ENCODE data around the gene GRIFIN.
"Not testable (repeated sequence)": the region's sequence is repeated elsewhere in the genome, so short reads cannot be mapped to it uniquely, and the experiment has no call there.

The GRIFIN gene

DNA sequence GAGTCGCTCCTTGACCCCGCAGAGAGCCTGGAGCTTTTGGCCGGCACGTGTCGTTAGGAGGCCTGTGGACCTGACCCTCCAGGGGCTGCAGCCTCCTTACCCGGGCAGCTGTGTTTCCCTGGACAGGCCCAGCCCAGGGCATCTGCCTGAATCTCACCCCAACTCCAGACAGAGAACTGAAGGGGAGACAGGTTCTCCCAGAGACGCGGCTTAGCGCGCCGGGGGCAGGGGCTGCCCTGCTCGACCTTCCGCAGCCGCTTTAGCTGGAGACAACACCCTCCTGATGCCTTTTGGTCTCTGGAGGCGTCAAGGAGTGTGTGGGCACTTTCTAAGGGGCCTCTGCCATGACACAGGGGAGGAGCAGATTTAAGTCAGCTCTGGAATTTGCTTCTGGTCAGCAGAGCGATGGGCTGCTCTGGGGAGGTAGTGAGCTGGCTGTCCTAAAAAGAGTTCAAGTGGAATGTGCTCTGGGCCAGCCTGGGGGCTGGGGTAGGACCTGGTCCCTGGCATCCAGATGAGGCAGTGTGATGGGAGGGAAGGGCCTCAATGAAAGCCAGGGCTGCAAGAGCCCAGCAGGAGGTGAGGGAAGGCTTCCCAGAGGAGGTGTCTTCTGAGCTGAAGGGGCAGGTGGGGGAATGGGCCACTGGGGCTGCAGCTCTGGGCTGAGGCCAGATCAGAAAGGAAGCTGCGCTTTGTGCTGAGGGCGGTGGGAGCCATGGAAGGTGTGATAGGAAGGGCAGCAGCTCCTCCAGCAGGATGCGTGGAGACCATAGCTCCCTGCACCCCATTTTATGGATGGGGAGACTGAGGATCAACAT is 5.8 kb downstream of the GRIFIN start:
- no CpG with 5 or more reads among the region's 19 CpGs for WGBS (ENCODE audit: insufficient coverage, insufficient read length)
- no peak overlapping the region for H3K27ac ChIP-seq (ENCODE audit: low read length)
- H3K4me1 ChIP-seq (ENCODE audit: control insufficient read depth, insufficient read depth, low read length), result peaks cover 9% of the 10 kb centered on the region
- no peaks in the 10 kb centered on the region; the same call in 1 of the 2 replicates for H3K36me3 ChIP-seq (ENCODE audit: control insufficient read depth, insufficient read depth, low read length)
- DNase-seq (ENCODE audit: low read depth, low spot score), result no peak
- H3K4me3 ChIP-seq (ENCODE audit: low read length), result no peak overlapping the region
- H3K27me3 ChIP-seq (ENCODE audit: control insufficient read depth, insufficient read depth, low read length), result no peaks in the 10 kb centered on the region
- H3K9me3 ChIP-seq (ENCODE audit: control insufficient read depth, insufficient read depth, low read length), result no peaks in the 10 kb centered on the region

DNA sequence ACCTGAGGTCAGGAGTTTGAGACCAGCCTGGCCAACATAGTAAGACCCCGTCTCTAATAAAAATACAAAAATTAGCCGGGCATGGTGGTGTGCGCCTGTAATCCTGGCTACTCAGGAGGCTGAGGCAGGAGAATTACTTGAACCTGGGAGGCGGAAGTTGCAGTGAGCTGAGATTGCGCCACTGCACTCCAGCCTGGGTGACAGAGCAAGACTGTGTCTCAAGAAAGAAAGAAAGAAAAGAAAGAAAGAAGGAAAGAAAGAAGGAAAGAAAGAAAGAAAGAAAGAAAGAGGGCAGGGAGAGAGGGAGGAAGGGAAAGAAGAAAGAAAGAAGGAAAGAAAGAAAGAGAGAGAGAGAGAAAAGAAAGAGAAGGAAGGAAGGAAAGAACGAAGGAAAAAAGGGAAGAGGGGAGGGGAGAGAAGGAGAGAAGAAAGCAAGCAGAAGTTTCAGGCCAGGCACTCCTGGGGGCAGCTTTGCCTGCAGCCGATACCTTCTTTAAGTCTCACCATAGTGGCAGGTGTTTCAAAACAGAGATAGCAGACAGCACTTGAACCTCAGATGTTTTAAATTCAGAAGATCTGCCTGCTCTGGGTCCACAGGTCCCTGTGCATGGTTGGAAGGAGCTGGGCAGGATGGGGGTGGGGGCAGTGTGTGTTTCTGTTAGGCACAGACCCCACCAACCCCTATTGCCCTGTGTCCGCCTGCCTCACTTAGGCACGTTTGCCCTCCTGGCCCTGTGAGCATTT is 6.6 kb downstream of the GRIFIN start:
- H3K36me3 ChIP-seq (ENCODE audit: control insufficient read depth, insufficient read depth, low read length); H3K4me1 ChIP-seq (ENCODE audit: control insufficient read depth, insufficient read depth, low read length); H3K27me3 ChIP-seq (ENCODE audit: control insufficient read depth, insufficient read depth, low read length); H3K4me3 ChIP-seq (ENCODE audit: low read length); H3K9me3 ChIP-seq (ENCODE audit: control insufficient read depth, insufficient read depth, low read length); DNase-seq (ENCODE audit: low read depth, low spot score); H3K27ac ChIP-seq (ENCODE audit: low read length): not testable (repeated sequence)
- WGBS (ENCODE audit: insufficient coverage, insufficient read length), result no CpG with 5 or more reads among the region's 9 CpGs

DNA sequence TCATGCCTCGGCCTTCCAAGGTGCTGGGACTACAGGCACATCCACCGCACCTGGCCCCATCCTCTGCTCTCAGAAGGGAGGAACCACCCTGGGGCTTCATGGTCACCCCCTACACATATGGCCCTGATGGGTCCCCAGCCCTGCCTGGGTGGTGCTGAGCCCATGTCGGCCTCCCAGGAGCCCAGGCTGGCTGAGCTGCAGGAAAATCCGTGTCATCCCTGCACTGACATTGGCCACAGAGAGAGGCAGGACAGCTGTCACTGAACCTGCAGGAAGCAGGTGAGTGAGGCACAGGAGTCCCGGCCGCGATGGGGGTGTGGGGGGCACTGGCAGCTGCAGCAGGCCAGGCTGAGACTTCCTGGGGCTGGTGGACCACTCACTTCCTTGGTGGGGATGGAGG is 8.0 kb downstream of the GRIFIN start:
- no peaks in the 10 kb centered on the region for H3K36me3 ChIP-seq (ENCODE audit: control insufficient read depth, insufficient read depth, low read length)
- no CpG with 5 or more reads among the region's 7 CpGs for WGBS (ENCODE audit: insufficient coverage, insufficient read length)
- no peaks in the 10 kb centered on the region for H3K27me3 ChIP-seq (ENCODE audit: control insufficient read depth, insufficient read depth, low read length)
- no peak overlapping the region for H3K4me3 ChIP-seq (ENCODE audit: low read length)
- H3K9me3 ChIP-seq (ENCODE audit: control insufficient read depth, insufficient read depth, low read length), result no peaks in the 10 kb centered on the region
- no peak overlapping the region for H3K27ac ChIP-seq (ENCODE audit: low read length)
- no peak for DNase-seq (ENCODE audit: low read depth, low spot score)
- peaks cover 1% of the 10 kb centered on the region; the same call in 1 of the 2 replicates for H3K4me1 ChIP-seq (ENCODE audit: control insufficient read depth, insufficient read depth, low read length)

DNA sequence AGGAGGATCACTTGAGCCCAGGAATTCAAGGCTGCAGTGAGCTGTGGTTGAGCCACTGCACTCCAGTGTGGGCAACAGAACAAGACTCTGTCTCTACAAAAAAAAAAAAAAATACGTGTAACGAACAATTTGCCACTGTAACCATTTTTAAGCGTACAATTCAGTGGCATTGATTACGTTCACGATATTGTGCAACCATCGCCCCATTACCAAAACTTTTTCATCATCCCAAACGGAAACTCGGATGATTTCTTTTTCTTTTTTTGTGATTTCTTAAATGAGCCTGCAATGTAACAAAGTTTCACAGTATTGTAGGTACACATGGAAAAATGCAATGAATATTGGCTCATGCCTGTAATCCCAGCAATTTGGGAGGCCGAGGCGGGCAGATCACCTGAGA is 9.5 kb downstream of the GRIFIN start:
- Histone ChIP-seq H3K36me3 (ENCODE audit: control insufficient read depth, insufficient read depth, low read length) (no peaks in the 10 kb centered on the region), H3K27ac (ENCODE audit: low read length) (no peak overlapping the region), H3K9me3 (ENCODE audit: control insufficient read depth, insufficient read depth, low read length) (no peaks in the 10 kb centered on the region), H3K27me3 (ENCODE audit: control insufficient read depth, insufficient read depth, low read length) (no peaks in the 10 kb centered on the region), H3K4me3 (ENCODE audit: low read length) (no peak overlapping the region), H3K4me1 (ENCODE audit: control insufficient read depth, insufficient read depth, low read length) (peaks cover 1% of the 10 kb centered on the region; the same call in 1 of the 2 replicates)
- 100% methylated on average over 6 of the region's 10 CpGs for WGBS (ENCODE audit: insufficient coverage, insufficient read length)
- no peak for DNase-seq (ENCODE audit: low read depth, low spot score)

DNA sequence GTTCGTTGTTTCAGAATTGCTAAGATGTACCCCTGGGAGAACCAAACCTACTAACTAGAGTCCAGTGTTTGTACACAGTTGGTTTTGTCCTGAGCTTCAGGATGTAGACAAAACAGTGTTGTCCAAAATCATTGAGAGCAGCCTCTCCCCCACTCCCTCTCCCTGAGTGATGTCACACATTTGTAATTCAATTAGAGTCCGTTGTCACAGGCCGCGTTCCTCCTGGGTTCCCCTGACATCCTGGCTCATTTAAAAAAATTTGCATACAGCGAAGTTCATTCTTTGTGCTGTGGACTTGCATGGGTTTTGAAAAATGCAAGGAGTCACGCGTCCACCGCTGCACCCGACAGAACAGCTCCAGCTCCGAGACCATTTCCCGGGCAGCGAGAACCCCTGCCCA is 10.3 kb downstream of the GRIFIN start:
- no peak overlapping the region for H3K27ac ChIP-seq (ENCODE audit: low read length)
- no peaks in the 10 kb centered on the region for H3K36me3 ChIP-seq (ENCODE audit: control insufficient read depth, insufficient read depth, low read length)
- WGBS (ENCODE audit: insufficient coverage, insufficient read length), result no CpG with 5 or more reads among the region's 12 CpGs
- no peak overlapping the region for H3K4me3 ChIP-seq (ENCODE audit: low read length)
- no peak for DNase-seq (ENCODE audit: low read depth, low spot score)
- no peaks in the 10 kb centered on the region for H3K9me3 ChIP-seq (ENCODE audit: control insufficient read depth, insufficient read depth, low read length)
- no peaks in the 10 kb centered on the region for H3K27me3 ChIP-seq (ENCODE audit: control insufficient read depth, insufficient read depth, low read length)
- 0 out of 2 replicates have a peak, but pooled peaks cover 1% of the 10 kb centered on the region for H3K4me1 ChIP-seq (ENCODE audit: control insufficient read depth, insufficient read depth, low read length)

DNA sequence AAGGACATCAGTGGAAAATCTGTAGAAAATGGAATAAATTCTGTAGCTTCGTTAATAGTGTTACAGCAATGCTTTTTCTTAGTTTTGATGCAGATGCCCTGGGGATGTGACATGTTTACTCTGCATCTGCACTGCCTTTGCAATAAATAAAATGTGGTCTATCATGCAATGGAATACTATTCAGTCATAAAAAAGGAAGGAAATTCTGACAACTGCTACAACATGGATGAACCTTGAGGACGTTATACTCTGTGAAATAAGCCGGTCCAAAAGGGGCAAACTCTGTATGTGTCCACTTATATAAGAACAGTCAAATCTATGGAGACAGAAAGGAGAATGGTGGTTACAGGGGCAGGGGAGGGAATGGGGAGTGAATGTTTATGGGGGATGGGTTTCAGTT is 13.5 kb downstream of the GRIFIN start:
- no CpG with 5 or more reads among the region's 3 CpGs for WGBS (ENCODE audit: insufficient coverage, insufficient read length)
- Histone ChIP-seq H3K27ac (ENCODE audit: low read length) (no peak overlapping the region), H3K9me3 (ENCODE audit: control insufficient read depth, insufficient read depth, low read length) (no peaks in the 10 kb centered on the region), H3K27me3 (ENCODE audit: control insufficient read depth, insufficient read depth, low read length) (no peaks in the 10 kb centered on the region), H3K4me1 (ENCODE audit: control insufficient read depth, insufficient read depth, low read length) (0 out of 2 replicates have a peak, but pooled peaks cover 1% of the 10 kb centered on the region), H3K36me3 (ENCODE audit: control insufficient read depth, insufficient read depth, low read length) (no peaks in the 10 kb centered on the region), H3K4me3 (ENCODE audit: low read length) (no peak overlapping the region)
- DNase-seq (ENCODE audit: low read depth, low spot score), result no peak

DNA sequence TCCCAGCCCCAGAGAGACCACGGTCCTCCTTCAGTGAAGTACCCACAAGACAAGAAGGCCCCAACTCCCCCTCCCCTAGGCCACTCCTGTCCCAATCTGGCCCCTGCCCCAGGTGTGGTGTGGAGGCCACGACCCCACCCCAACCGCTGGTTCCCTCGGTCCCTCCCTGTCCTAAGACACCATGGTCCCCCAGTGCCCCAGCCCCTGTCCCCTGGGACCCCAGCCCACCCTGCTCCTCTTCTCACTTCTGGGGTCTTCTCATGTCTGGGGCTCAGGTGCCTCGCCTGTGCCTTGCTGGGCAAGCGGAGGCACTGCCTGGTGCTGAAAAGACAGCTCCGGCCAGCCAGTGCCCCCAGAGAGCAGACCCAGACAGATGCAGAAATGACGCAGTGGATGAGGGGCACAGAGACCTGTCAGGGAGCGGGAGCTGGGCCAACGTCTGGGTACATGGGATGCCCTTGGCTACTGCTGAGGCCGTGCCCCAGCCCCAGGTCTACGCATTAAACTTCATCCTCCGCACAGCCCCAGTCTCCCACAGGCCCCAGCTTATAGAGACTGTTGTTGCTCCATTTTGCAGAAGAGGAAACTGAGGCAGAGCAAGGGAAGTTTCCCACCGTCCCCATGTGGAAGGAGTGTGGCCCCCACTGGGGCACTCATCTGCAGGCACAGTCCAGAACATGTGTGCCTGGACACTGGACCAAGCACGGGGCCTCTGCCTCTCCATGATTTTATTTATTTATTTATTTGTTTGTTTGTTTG is 14.8 kb downstream of the GRIFIN start:
- 0 out of 2 replicates have a peak, but pooled peaks cover 1% of the 10 kb centered on the region for H3K4me1 ChIP-seq (ENCODE audit: control insufficient read depth, insufficient read depth, low read length)
- no peak overlapping the region for H3K4me3 ChIP-seq (ENCODE audit: low read length)
- DNase-seq (ENCODE audit: low read depth, low spot score), result no peak
- no peaks in the 10 kb centered on the region for H3K36me3 ChIP-seq (ENCODE audit: control insufficient read depth, insufficient read depth, low read length)
- no peaks in the 10 kb centered on the region for H3K9me3 ChIP-seq (ENCODE audit: control insufficient read depth, insufficient read depth, low read length)
- no peaks in the 10 kb centered on the region for H3K27me3 ChIP-seq (ENCODE audit: control insufficient read depth, insufficient read depth, low read length)
- no peak overlapping the region for H3K27ac ChIP-seq (ENCODE audit: low read length)
- no CpG with 5 or more reads among the region's 15 CpGs for WGBS (ENCODE audit: insufficient coverage, insufficient read length)

DNA sequence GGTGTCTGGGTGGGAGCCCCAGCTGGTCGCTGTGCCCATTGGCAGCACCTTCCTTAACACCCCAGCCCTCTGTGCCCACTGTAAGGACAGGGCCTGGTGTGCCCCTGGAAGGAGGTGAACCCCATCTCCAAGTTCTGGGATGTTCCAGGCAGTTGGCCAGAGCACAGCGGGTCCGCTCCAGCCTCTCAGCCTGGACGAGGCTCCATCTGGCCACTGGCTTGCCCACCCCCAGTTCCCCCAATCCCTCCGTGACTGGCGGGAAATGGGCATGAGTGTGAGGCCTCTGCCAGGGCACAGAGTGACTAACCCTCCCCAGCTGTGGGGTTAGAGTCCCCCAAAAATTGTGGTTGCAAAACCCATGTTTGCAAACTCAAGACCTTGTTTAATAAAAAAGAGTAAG is 15.6 kb downstream of the GRIFIN start:
- no peak overlapping the region for H3K27ac ChIP-seq (ENCODE audit: low read length)
- H3K4me1 ChIP-seq (ENCODE audit: control insufficient read depth, insufficient read depth, low read length), result 0 out of 2 replicates have a peak, but pooled peaks cover 1% of the 10 kb centered on the region
- no peaks in the 10 kb centered on the region for H3K36me3 ChIP-seq (ENCODE audit: control insufficient read depth, insufficient read depth, low read length)
- no CpG with 5 or more reads among the region's 6 CpGs for WGBS (ENCODE audit: insufficient coverage, insufficient read length)
- DNase-seq (ENCODE audit: low read depth, low spot score), result no peak
- no peak overlapping the region for H3K4me3 ChIP-seq (ENCODE audit: low read length)
- no peaks in the 10 kb centered on the region for H3K9me3 ChIP-seq (ENCODE audit: control insufficient read depth, insufficient read depth, low read length)
- H3K27me3 ChIP-seq (ENCODE audit: control insufficient read depth, insufficient read depth, low read length), result no peaks in the 10 kb centered on the region

DNA sequence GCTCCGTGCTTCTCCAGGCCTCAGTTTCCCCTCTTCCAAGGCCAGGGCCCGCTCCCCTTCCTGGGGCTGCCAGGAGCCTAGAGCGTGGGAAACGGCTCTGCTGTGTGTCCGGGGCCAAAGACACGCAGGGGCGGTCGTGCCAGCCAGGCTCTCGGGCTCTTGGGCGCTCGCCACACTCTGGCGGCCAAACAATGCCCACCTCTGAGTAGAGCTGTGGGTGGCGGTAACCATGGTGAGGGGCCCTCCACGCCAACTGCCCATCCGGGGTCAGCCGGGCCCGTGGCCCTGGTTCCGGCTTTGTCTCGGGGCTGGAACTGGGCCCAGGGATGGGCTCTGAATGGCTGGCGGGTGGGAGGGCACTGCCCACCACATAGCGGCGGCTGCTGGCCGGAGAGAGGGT is 16.0 kb downstream of the GRIFIN start:
- no peaks in the 10 kb centered on the region for H3K36me3 ChIP-seq (ENCODE audit: control insufficient read depth, insufficient read depth, low read length)
- H3K4me1 ChIP-seq (ENCODE audit: control insufficient read depth, insufficient read depth, low read length), result no peaks in the 10 kb centered on the region
- no peaks in the 10 kb centered on the region for H3K27me3 ChIP-seq (ENCODE audit: control insufficient read depth, insufficient read depth, low read length)
- no CpG with 5 or more reads among the region's 23 CpGs for WGBS (ENCODE audit: insufficient coverage, insufficient read length)
- H3K4me3 ChIP-seq (ENCODE audit: low read length), result no peak overlapping the region
- no peaks in the 10 kb centered on the region for H3K9me3 ChIP-seq (ENCODE audit: control insufficient read depth, insufficient read depth, low read length)
- DNase-seq (ENCODE audit: low read depth, low spot score), result no peak
- H3K27ac ChIP-seq (ENCODE audit: low read length), result no peak overlapping the region

DNA sequence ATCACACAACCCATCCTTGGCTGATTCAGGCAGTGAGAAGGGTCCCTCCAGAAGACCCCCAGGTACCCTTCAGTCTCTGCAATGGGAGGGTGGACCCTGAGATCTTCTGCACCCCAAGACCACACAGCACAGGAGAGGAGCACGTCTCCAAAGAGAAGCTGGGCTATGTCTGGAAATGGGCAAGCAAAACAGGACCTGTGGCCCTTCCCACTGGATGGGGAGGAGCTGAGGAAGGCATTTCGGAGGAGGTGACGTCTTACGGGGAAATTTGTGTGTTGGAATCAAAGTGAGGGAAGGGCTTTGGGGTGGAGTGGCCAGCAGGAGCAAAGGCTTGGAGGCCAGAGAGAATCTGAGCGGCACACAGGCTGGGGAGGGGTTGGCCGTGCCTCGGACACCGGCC is 16.5 kb downstream of the GRIFIN start:
- H3K4me3 ChIP-seq (ENCODE audit: low read length), result no peak overlapping the region
- no peaks in the 10 kb centered on the region for H3K9me3 ChIP-seq (ENCODE audit: control insufficient read depth, insufficient read depth, low read length)
- H3K27ac ChIP-seq (ENCODE audit: low read length), result no peak overlapping the region
- H3K4me1 ChIP-seq (ENCODE audit: control insufficient read depth, insufficient read depth, low read length), result no peaks in the 10 kb centered on the region
- H3K27me3 ChIP-seq (ENCODE audit: control insufficient read depth, insufficient read depth, low read length), result no peaks in the 10 kb centered on the region
- DNase-seq (ENCODE audit: low read depth, low spot score), result no peak
- no peaks in the 10 kb centered on the region for H3K36me3 ChIP-seq (ENCODE audit: control insufficient read depth, insufficient read depth, low read length)
- no CpG with 5 or more reads among the region's 8 CpGs for WGBS (ENCODE audit: insufficient coverage, insufficient read length)
